Brain microvascular endothelial cell (primary cell): ENCODE results near the gene AKT3.

Source experiments
- DNase-seq: peaks from one replicate; pipeline ENCODE4 v3.0.0-alpha.2; 2020
- H3K27ac ChIP-seq: fragments of 250-450 bp; sonication (Bioruptor Pico); 2 replicates; pipeline ENCODE4 v1.5.1; 2020; ENCODE audit warnings: mild to moderate bottlenecking, moderate library complexity
- H3K27me3 ChIP-seq: fragments of 250-450 bp; sonication (Bioruptor Pico); replicated peaks from 2 replicates; pipeline ENCODE4 v1.5.1; 2020; ENCODE audit warnings: mild to moderate bottlenecking
- H3K36me3 ChIP-seq: fragments of 250-450 bp; sonication (Bioruptor Pico); replicated peaks from 2 replicates; pipeline ENCODE4 v1.5.1; 2020; ENCODE audit warnings: mild to moderate bottlenecking
- H3K4me3 ChIP-seq: 2 replicates; pipeline ENCODE4 v1.5.1; 2011; ENCODE audit warnings: low read depth, mild to moderate bottlenecking, control low read depth, low read length, moderate library complexity
- CTCF ChIP-seq: IDR thresholded peaks from 2 replicates; pipeline ENCODE4 v1.5.1; 2011; ENCODE audit warnings: low read depth, mild to moderate bottlenecking, moderate library complexity, low read length, control low read depth, inconsistent platforms; ENCODE audit errors: missing control alignments
- in situ Hi-C: cut with HindIII; loops from 2 replicates; pipeline ENCODE4 v1.10.0; 2017; ENCODE audit warnings: low sequenced_read_pairs, low pct_ligation_motif_present

The AKT3 gene

GRCh38 chr1:243454328-243454997 lies 395.6 kb downstream of the AKT3 start:
- in situ Hi-C loops = no loop called here
- DNase-seq = no peak
- Histone ChIP-seq H3K36me3 (peaks cover 12% of the 10 kb centered on the region), H3K4me3 (no peak overlapping the region), H3K27ac (no peak overlapping the region), H3K27me3 (no peaks in the 10 kb centered on the region)
- TF ChIP-seq CTCF = no peak

- H3K27ac ChIP-seq = no peak overlapping the region
- H3K4me3 ChIP-seq = no peak overlapping the region
- H3K36me3 ChIP-seq = peaks cover 12% of the 10 kb centered on the region
- TF ChIP-seq CTCF = no peak
- no peaks in the 10 kb centered on the region for H3K27me3 ChIP-seq
- in situ Hi-C loops = no loop called here
- no peak for DNase-seq
These were observed 398.0 kb downstream of the AKT3 start for GRCh38 chr1:243452092-243452491.

- DNase-seq = no peak
- Histone ChIP-seq H3K27me3 (no peaks in the 10 kb centered on the region), H3K4me3 (no peak overlapping the region), H3K36me3 (peaks cover 16% of the 10 kb centered on the region), H3K27ac (no peak overlapping the region)
- no peak for TF ChIP-seq CTCF
- in situ Hi-C loops = no loop called here
These were observed 400.7 kb downstream of the AKT3 start for GRCh38 chr1:243449373-243449772.

GRCh38 chr1:243447844-243448243 lies 402.2 kb downstream of the AKT3 start:
- Histone ChIP-seq H3K4me3 (no peak overlapping the region), H3K27ac (no peak overlapping the region), H3K27me3 (no peaks in the 10 kb centered on the region), H3K36me3 (peaks cover 16% of the 10 kb centered on the region)
- DNase-seq = no peak
- in situ Hi-C loops = no loop called here
- TF ChIP-seq CTCF = no peak

- Histone ChIP-seq H3K27me3 (no peaks in the 10 kb centered on the region), H3K4me3 (no peak overlapping the region), H3K36me3 (peaks cover 16% of the 10 kb centered on the region), H3K27ac (no peak overlapping the region)
- in situ Hi-C loops = no loop called here
- TF ChIP-seq CTCF = no peak
- no peak for DNase-seq
These were observed 402.7 kb downstream of the AKT3 start for GRCh38 chr1:243447347-243447746.

GRCh38 chr1:243443557-243443956 lies 406.5 kb downstream of the AKT3 start:
- DNase-seq = no peak
- no peak overlapping the region for H3K27ac ChIP-seq
- TF ChIP-seq CTCF = no peak
- no peaks in the 10 kb centered on the region for H3K27me3 ChIP-seq
- in situ Hi-C loops = no loop called here
- H3K36me3 ChIP-seq = peaks cover 8% of the 10 kb centered on the region
- H3K4me3 ChIP-seq = no peak overlapping the region
